K562 (cell line): Measurements from ENCODE around the gene ZNF488. TPM values are rescaled to one million over a fixed set of nuclear protein-coding genes. Genes with fewer than 3 reads are reported as not detected.

Source experiments
- CUX1 ChIP-seq: fragments of 200-800 bp; sonication (Bioruptor generic); IDR thresholded peaks from 2 replicates; pipeline ENCODE4 v1.6.1; 2016; ENCODE audit warnings: missing genetic modification characterization, missing compliant biosample characterization
- E2F5 ChIP-seq: sonication (generic); formaldehyde crosslinking; IDR thresholded peaks from 2 replicates; pipeline ENCODE4 v1.8.0; 2022; ENCODE audit warnings: mild to moderate bottlenecking, missing genetic modification reagents
- E2F8 ChIP-seq: fragments of 450-650 bp; IDR thresholded peaks from 2 replicates; pipeline ENCODE4 v1.7.1; 2018; ENCODE audit warnings: mild to moderate bottlenecking, low read depth; ENCODE audit not compliant: partially characterized antibody
- EZH2 ChIP-seq: IDR thresholded peaks from 2 replicates; pipeline ENCODE4 v1.6.1; 2012; ENCODE audit warnings: low read depth, mild to moderate bottlenecking, inconsistent platforms, low read length, borderline replicate concordance
- FOSL1 ChIP-seq: fragments of 200-800 bp; sonication (Bioruptor generic); conservative IDR thresholded peaks from 2 replicates; pipeline ENCODE4 v1.6.1; 2016; ENCODE audit warnings: missing genetic modification characterization, missing compliant biosample characterization
- FOXP1 ChIP-seq: sonication (generic); formaldehyde crosslinking; IDR thresholded peaks from 2 replicates; pipeline ENCODE4 v1.8.0; 2022; ENCODE audit warnings: mild to moderate bottlenecking, missing genetic modification reagents
- GABPB1 ChIP-seq: sonication (generic); formaldehyde crosslinking; IDR thresholded peaks from 2 replicates; pipeline ENCODE4 v1.8.0; 2022; ENCODE audit warnings: mild to moderate bottlenecking, missing genetic modification reagents
- KDM1A ChIP-seq, 2 experiments: fragments of 450-650 bp; IDR thresholded peaks; 2 replicates each; pipeline ENCODE4 v1.6.1; 2016; ENCODE audit warnings: mild to moderate bottlenecking in 2 of 2
- L3MBTL2 ChIP-seq: fragments of 450-650 bp; IDR thresholded peaks from 2 replicates; pipeline ENCODE4 v1.6.1; 2016; ENCODE audit warnings: mild to moderate bottlenecking, moderate library complexity
- PATZ1 ChIP-seq: fragments of 250-450 bp; sonication (Bioruptor Pico); IDR thresholded peaks from 2 replicates; pipeline ENCODE4 v1.5.0; 2020; ENCODE audit warnings: mild to moderate bottlenecking, borderline replicate concordance
- XRCC5 ChIP-seq: fragments of 200-400 bp; formaldehyde crosslinking; IDR thresholded peaks from 2 replicates; pipeline ENCODE4 v1.6.1; 2017; ENCODE audit warnings: low read depth, mild to moderate bottlenecking, low read length
- ZBTB2 ChIP-seq: fragments of 450-650 bp; IDR thresholded peaks from 2 replicates; pipeline ENCODE4 v1.6.1; 2016; ENCODE audit warnings: antibody characterized with exemption
- ZC3H4 ChIP-seq: sonication (generic); formaldehyde crosslinking; IDR thresholded peaks from 2 replicates; pipeline ENCODE4 v1.9.0; 2021; ENCODE audit warnings: missing genetic modification reagents, borderline replicate concordance
- ZKSCAN3 ChIP-seq: fragments of 250-450 bp; sonication (Bioruptor Pico); IDR thresholded peaks from 2 replicates; pipeline ENCODE4 v1.4.0; 2020
- polyA plus RNA-seq, 8 experiments: library from polyadenylated mRNA; depleted of rRNA in 4 of 8; stranded (reverse) in 5 of 8; unstranded in 3 of 8; fragments of >200 nt; fragmentation: Nextera tagmentation in 2 of 8; fragmentation: Illumina TruSeq in 1 of 8; extraction: Ambion mirVana in 2 of 8; extraction: Trizol in 1 of 8; gene quantifications; 2 replicates each; pipeline versions ENCODE4 v1.2.1 to v1.2.3, GENCODE V29; 2011 to 2014; ENCODE audit warnings: inconsistent platforms in 1 of 8, missing spikeins in 1 of 8
- total RNA-seq, 7 experiments: library from RNA; depleted of rRNA in 6 of 7; stranded (reverse); fragments of >200 nt in 6 of 7; fragmentation: Illumina TruSeq in 2 of 7; extraction: Trizol in 2 of 7; gene quantifications; 2 replicates each; pipeline versions ENCODE4 v1.2.1 to v1.2.3, GENCODE V29; 2011 to 2021; ENCODE audit warnings: low replicate concordance in 1 of 7

The ZNF488 gene
- total and polyA plus RNA-seq, 9 of the 15 experiments (the other 6 are each of a cell fraction or from before 2014, with no cell fraction given) = 0.03 to 0.09 (median 0.05) TPM; not detected in 3

GRCh38 chr10:47406870-47407691, 23.0 kb upstream of the ZNF488 start (continued):
- no peak for TF ChIP-seq E2F8
- TF ChIP-seq CUX1 (CRISPR knock-in tag) = no peak
- TF ChIP-seq PATZ1 (CRISPR knock-in tag) = no peak
- no peak for TF ChIP-seq E2F5 (CRISPR knock-in tag)
- TF ChIP-seq EZH2 = no peak
- TF ChIP-seq L3MBTL2 = peak; percentile 34; the same call in 1 of the 2 replicates
- TF ChIP-seq FOXP1 = peak; percentile 33; the same call in 1 of the 2 replicates
- no peak for TF ChIP-seq ZKSCAN3 (CRISPR knock-in tag)
- no peak for TF ChIP-seq GABPB1 (CRISPR knock-in tag)
- no peak for TF ChIP-seq KDM1A (IDR thresholded peaks at IDR 0.05)
- peak; percentile 97 for TF ChIP-seq FOSL1 (tag)
- TF ChIP-seq ZBTB2 = no peak
- no peak for TF ChIP-seq ZC3H4 (CRISPR knock-in tag)
- TF ChIP-seq XRCC5 = no peak
